HepG2 (cell line): Measurements from ENCODE around the gene CHMP5. TPM values are rescaled to one million over a fixed set of nuclear protein-coding genes. Genes with fewer than 3 reads are reported as not detected.

ENCODE experiments used
- AHDC1 ChIP-seq: sonication (generic); formaldehyde crosslinking; IDR thresholded peaks from 2 replicates; pipeline ENCODE4 v1.5.1; 2020; ENCODE audit warnings: mild to moderate bottlenecking, missing genetic modification reagents, borderline replicate concordance
- ARHGAP35 ChIP-seq: sonication (generic); formaldehyde crosslinking; IDR thresholded peaks from 2 replicates; pipeline ENCODE4 v1.9.0; 2022; ENCODE audit warnings: mild to moderate bottlenecking, inconsistent platforms, moderate library complexity, missing genetic modification reagents, borderline replicate concordance
- BCL6 ChIP-seq: IDR thresholded peaks from 2 replicates; pipeline ENCODE4 v1.6.1; 2016; ENCODE audit warnings: missing genetic modification reagents, missing compliant biosample characterization
- FOXA3 ChIP-seq: IDR thresholded peaks from 2 replicates; pipeline ENCODE4 v1.6.1; 2016; ENCODE audit warnings: missing genetic modification reagents, missing compliant biosample characterization
- MAX ChIP-seq: IDR thresholded peaks from 2 replicates; pipeline ENCODE4 v1.6.1; 2012; ENCODE audit warnings: inconsistent platforms
- SOX13 ChIP-seq, 3 experiments: fragments of 450-650 bp in 1 of 3; sonication (generic) in 1 of 3; formaldehyde crosslinking in 1 of 3; IDR thresholded peaks in 2 of 3; conservative IDR thresholded peaks in 1 of 3; 2 replicates each; pipeline versions ENCODE4 v1.5.0 to v1.6.1; 2016 to 2020; ENCODE audit warnings: antibody characterized with exemption in 1 of 3, mild to moderate bottlenecking in 1 of 3, missing compliant biosample characterization in 1 of 3, missing genetic modification reagents in 1 of 3, moderate library complexity in 1 of 3
- THYN1 ChIP-seq: sonication (generic); formaldehyde crosslinking; IDR thresholded peaks from 2 replicates; pipeline ENCODE4 v1.8.1; 2023; ENCODE audit warnings: low read depth, mild to moderate bottlenecking, moderate library complexity, missing genetic modification reagents, borderline replicate concordance
- ZC3H13 ChIP-seq: sonication (generic); formaldehyde crosslinking; IDR thresholded peaks from 2 replicates; pipeline ENCODE4 v1.8.1; 2023; ENCODE audit warnings: mild to moderate bottlenecking, missing genetic modification reagents, moderate library complexity
- ZFP62 ChIP-seq: sonication (generic); formaldehyde crosslinking; IDR thresholded peaks from 2 replicates; pipeline ENCODE4 v1.4.0; 2020; ENCODE audit warnings: missing genetic modification reagents
- ZNF414 ChIP-seq: sonication (generic); formaldehyde crosslinking; IDR thresholded peaks from 2 replicates; pipeline ENCODE4 v1.5.0; 2020; ENCODE audit warnings: missing genetic modification reagents
- ZNF580 ChIP-seq: IDR thresholded peaks from 2 replicates; pipeline ENCODE4 v1.6.1; 2016; ENCODE audit warnings: low read depth, borderline replicate concordance
- ZNF687 ChIP-seq: sonication (generic); formaldehyde crosslinking; IDR thresholded peaks from 2 replicates; pipeline ENCODE4 v1.5.1; 2020; ENCODE audit warnings: mild to moderate bottlenecking, missing genetic modification reagents, moderate library complexity
- ZNF737 ChIP-seq: sonication (generic); formaldehyde crosslinking; IDR thresholded peaks from 2 replicates; pipeline ENCODE4 v1.5.0; 2020; ENCODE audit warnings: missing genetic modification reagents, mild to moderate bottlenecking, borderline replicate concordance
- ZNF788 ChIP-seq: sonication (generic); formaldehyde crosslinking; IDR thresholded peaks from 2 replicates; pipeline ENCODE4 v1.5.0; 2020; ENCODE audit warnings: mild to moderate bottlenecking, missing genetic modification reagents, borderline replicate concordance
- ZSCAN25 ChIP-seq: sonication (generic); formaldehyde crosslinking; IDR thresholded peaks from 2 replicates; pipeline ENCODE4 v1.8.0; 2022; ENCODE audit warnings: mild to moderate bottlenecking, missing genetic modification reagents
- polyA plus RNA-seq, 8 experiments: library from polyadenylated mRNA; depleted of rRNA in 3 of 8; stranded (reverse) in 7 of 8; unstranded in 1 of 8; fragments of >200 nt; fragmentation: Illumina TruSeq in 4 of 8; extraction: Trizol in 4 of 8; gene quantifications; 2 replicates each; pipeline versions ENCODE4 v1.2.1 to v1.2.3, GENCODE V29; 2011 to 2016; ENCODE audit warnings: low read depth in 4 of 8, missing spikeins in 1 of 8, mixed read lengths in 1 of 8; ENCODE audit not compliant: insufficient read depth in 1 of 8
- total RNA-seq, 5 experiments: library from RNA; depleted of rRNA; stranded (reverse); fragments of >200 nt; fragmentation: Illumina TruSeq; extraction: Trizol; gene quantifications; 2 replicates each; pipeline ENCODE4 v1.2.3, GENCODE V29; 2016; ENCODE audit warnings: low read depth in 1 of 5

CHMP5 gene
- total and polyA plus RNA-seq, 2 of the 13 experiments (the other 11 are each of a cell fraction or from before 2014, with no cell fraction given), result 46.0 to 57.3 TPM

- TF ChIP-seq ZSCAN25 (CRISPR knock-in tag) (no peak), ARHGAP35 (CRISPR knock-in tag) (peak; percentile 22; the same call in 1 of the 2 replicates), ZNF580 (peak; percentile 16; the same call in 1 of the 2 replicates), FOXA3 (CRISPR knock-in tag) (0 out of 2 replicates have a peak, but pooled peaks have one; percentile 10), ZNF788 (CRISPR knock-in tag) (peak; percentile 42; the same call in 1 of the 2 replicates), BCL6 (CRISPR knock-in tag) (peak; percentile 79), SOX13 (IDR thresholded peaks at IDR 0.05) (no peak), SOX13 (CRISPR knock-in tag; conservative IDR thresholded peaks at IDR 0.05 in 1 of 2, IDR thresholded peaks at IDR 0.05 in 1 of 2) (no peak), ZFP62 (CRISPR knock-in tag) (no peak), THYN1 (no peak), AHDC1 (CRISPR knock-in tag) (0 out of 2 replicates have a peak, but pooled peaks have one; percentile 10), MAX (peak; percentile 49), ZNF687 (peak; percentile 64), ZC3H13 (peak; percentile 78; the same call in 1 of the 2 replicates), ZNF414 (CRISPR knock-in tag) (0 out of 2 replicates have a peak, but pooled peaks have one; percentile 60), ZNF737 (CRISPR knock-in tag) (peak; percentile 56; the same call in 1 of the 2 replicates)
These were observed 1.5 kb upstream of the CHMP5 start (continued) for GRCh38 chr9:33263131-33264002.
